ENCODE data around the gene KASH5.

DNA sequence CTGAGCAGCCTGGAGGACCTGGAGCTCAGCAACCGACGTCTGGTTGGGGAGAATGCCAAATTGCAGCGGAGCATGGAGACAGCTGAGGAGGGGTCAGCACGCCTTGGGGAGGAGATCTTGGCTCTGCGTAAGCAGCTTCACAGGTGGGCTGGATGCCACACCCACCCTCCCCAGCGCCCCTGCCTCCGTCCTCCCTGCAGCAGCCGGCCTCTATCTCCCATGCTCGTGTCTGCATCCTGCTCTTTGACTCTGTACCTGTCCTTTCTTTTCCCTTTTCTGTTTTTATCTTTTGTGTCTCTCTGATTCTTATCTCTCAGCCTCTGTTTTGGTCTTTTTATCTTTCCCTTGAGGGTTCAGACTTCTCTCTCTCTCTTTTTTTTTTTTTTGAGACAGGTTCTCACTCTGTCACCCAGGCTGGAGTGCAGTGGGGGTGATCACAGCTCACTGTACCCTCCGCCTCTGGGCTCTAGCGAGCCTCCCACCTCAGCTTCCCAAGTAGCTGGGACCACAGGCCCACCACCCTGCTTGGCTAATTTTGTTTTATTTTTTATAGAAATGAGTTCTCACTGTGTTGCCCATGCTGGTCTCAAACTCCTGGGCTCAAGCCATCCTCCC is 10.1 kb downstream of the KASH5 start:
- TF ChIP-seq CTCF (IDR thresholded peaks at IDR 0.05; ENCODE audit: low read depth, low read length) (no peak), EZH2phosphoT487 (IDR thresholded peaks at IDR 0.05; ENCODE audit: low read depth) (no peak)
